Epidermal melanocyte (primary cell): ENCODE results near the gene HTR3E.
A peak's percentile ranks its signal among the peaks of the same experiment; 100 is the strongest.
"Not testable (repeated sequence)": the region's sequence is repeated elsewhere in the genome, so short reads cannot be mapped to it uniquely, and the experiment has no call there.

Source experiments
- DNase-seq: peaks from one replicate; pipeline ENCODE4 v3.0.0; 2011; ENCODE audit warnings: low spot score; ENCODE audit not compliant: insufficient read length

Gene HTR3E

GRCh38 chr3:184110316-184110725 lies 13.5 kb downstream of the HTR3E start:
- DNase-seq, result no peak

DNA sequence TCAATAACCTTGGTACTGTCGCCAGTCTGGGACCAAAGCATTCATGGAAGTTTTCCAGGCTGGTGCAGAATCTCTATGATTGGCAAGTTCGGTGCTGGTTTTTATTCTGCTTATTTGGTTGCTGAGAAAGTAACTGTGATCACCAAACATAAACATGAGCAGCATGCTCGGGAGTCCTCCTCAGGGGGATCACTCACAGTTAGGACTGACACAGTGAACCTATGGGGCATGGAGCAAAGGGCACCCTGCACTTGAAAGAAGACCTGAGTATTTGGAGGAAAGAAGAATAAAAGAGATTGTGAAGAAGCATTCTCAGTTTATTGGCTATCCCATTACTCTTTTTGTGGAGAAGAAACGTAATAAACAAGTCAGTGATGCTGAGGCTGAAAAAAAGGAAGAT lies 19.2 kb downstream of the HTR3E start:
- DNase-seq, result no peak

DNA sequence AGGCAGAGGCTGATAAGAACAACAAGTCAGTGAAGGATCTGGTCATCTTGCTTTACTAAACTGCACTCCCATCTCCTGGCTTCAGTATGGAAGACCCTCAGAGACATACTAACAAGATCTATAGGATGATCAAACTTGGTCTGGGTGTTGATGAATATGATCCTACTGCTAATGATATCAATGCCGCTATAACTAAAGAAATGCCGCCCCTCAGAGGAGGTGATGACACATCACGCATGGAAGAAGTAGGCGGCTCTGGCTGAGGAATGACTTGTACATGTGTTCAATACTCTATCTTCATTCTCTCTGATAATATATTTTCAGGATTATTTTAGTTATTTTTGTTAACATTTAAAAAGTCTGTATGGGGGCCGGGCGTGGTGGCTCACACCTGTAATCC lies 20.8 kb downstream of the HTR3E start:
- no peak for DNase-seq

GRCh38 chr3:184121031-184121430 lies 24.2 kb downstream of the HTR3E start:
- DNase-seq, result not testable (repeated sequence)

DNA sequence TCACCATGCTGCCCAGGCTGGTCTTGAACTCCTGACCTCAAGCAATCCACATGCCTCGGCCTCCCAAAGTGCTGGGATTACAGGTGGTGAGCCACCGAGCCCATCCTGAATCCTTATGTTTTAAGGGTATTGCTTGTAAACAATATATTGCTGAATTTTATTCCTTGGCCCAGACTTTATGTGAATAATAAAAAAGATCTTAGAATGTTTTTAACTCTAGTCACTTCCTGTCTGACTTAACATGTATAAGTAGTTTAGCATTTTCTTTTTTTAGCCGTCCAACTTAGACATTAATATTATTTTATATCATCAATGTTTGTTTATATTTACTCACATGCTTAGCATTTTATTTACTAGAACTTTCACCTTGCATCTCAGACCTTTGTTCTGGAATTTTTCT lies 29.1 kb downstream of the HTR3E start:
- no peak for DNase-seq

GRCh38 chr3:184129012-184129411 lies 32.1 kb downstream of the HTR3E start:
- no peak for DNase-seq

DNA sequence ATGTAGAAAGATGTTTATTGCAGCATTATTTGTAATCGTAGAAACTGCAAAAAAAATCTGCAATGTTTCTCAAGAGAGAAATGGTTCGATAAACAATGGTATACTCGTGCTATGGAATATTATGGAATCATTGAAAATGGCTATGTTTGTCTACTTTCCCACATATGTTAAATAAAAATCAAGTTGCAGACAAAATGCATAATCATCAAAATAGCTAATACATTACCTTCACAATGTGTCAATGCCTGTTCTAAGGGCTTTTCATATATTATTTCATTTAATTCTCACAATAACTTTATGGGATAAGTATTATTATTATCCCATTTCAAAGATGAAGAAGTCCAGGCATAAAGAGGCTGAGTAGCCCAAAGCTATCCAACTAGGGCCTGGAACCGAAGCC lies 36.1 kb downstream of the HTR3E start:
- no peak for DNase-seq

GRCh38 chr3:184133840-184134745 lies 37.2 kb downstream of the HTR3E start:
- peak; percentile 36 for DNase-seq

DNA sequence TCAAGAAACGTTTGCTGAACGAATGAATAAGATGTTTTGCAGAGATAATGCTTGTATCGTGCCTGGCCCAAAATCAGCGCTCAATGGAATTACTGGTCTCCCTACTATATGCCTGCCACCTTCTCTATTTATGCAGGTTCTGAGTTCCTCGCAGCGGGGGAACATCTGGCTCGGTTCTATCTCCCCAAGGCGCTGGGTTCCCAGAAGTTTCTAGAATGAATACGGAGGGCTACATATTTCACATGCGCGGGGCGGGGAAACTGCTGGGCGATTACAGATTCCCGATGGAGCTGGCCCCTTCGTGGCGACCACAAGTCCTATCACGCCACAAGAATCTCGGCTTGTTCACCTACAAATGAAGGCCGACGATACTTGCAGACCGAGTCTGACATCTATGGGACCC lies 37.9 kb downstream of the HTR3E start:
- no peak for DNase-seq

- peak; percentile 90 for DNase-seq
These were observed 38.5 kb downstream of the HTR3E start, which contains the start of gene EIF2B5 for GRCh38 chr3:184135149-184135910. EIF2B5 (plus strand) TSS chr3:184135358; CDS start chr3:184135386, 28 bp downstream.

DNA sequence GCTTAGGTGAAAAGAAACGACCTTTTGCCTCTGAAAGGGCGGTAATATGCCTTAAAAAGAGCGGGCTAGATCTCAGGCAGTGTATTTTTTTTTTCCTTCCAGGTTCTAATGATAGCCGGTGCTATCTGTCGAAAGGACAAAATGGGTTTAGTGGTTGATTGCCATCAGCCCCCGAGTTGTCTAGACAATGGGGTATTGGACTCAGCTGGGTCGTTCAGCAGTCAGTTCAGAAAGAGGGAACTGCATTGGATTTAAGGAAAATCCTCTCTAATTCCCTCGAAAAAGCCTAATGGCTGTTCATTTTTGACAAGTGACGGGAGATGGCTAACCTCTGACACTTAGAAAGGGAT lies 39.0 kb downstream of the HTR3E start:
- no peak for DNase-seq

DNA sequence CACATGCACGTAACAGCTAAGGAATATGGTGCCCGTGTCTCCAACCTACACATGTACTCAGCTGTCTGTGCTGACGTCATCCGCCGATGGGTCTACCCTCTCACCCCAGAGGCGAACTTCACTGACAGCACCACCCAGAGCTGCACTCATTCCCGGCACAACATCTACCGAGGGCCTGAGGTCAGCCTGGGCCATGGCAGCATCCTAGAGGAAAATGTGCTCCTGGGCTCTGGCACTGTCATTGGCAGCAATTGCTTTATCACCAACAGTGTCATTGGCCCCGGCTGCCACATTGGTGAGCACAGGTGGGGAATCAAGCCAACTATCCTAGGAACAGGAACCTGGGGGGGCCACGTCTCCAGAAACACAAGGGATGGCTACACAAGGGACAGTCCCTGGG lies 43.6 kb downstream of the HTR3E start:
- DNase-seq, result no peak

DNA sequence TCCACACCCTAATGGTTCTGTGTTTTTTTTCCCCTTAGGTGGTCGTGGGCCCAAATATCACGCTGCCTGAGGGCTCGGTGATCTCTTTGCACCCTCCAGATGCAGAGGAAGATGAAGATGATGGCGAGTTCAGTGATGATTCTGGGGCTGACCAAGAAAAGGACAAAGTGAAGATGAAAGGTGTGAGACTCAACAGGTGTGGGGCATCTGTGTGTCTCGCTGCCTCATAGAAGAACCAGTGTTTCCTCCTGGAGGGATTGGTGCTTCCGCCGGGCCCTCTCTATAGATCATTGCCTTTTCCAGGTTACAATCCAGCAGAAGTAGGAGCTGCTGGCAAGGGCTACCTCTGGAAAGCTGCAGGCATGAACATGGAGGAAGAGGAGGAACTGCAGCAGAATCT lies 45.3 kb downstream of the HTR3E start:
- DNase-seq, result no peak

DNA sequence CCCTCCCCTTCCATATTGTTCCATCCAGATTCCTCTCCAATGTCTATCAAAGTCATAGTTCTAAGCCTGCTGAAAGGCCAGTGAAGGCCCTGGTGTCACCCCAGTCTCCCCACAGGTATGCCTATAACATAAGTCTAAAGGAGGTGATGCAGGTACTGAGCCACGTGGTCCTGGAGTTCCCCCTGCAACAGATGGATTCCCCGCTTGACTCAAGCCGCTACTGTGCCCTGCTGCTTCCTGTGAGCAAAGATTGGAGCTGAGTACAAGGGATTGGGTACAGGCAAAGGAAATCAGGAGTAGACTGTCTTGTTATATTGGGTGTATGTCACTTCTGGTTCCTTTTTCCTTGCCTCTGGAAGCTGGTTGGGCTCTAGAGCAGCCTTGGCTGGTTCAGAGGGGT lies 46.5 kb downstream of the HTR3E start:
- DNase-seq, result no peak

- no peak for DNase-seq
These were observed 47.6 kb downstream of the HTR3E start for GRCh38 chr3:184144505-184144904.

DNA sequence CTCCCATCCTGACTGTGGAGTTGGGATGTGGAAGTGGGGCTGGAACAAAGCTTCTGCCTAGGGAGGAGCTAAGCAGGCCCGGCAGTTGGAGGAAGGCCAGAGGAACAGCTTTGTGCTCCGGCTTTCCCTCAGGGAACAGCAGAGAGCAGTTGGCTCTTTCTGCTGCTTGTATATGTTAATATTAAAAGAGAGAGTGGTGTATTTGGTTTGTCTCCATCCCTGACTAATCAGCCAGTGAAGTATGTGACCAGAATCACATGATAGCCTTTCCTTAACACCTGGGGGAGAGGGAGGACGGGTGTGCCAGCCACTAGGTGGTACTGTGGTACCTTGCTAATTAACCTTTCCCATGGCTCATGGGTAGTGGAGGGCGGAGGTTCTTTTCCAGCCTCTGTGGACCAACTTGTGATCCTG lies 48.3 kb downstream of the HTR3E start:
- peak; percentile 40 for DNase-seq

- DNase-seq, result no peak
These were observed 48.9 kb downstream of the HTR3E start for GRCh38 chr3:184145751-184146270.

- no peak for DNase-seq
These were observed 51.2 kb downstream of the HTR3E start for GRCh38 chr3:184148076-184148475.

- DNase-seq, result no peak
These were observed 52.3 kb downstream of the HTR3E start for GRCh38 chr3:184149123-184149522.

DNA sequence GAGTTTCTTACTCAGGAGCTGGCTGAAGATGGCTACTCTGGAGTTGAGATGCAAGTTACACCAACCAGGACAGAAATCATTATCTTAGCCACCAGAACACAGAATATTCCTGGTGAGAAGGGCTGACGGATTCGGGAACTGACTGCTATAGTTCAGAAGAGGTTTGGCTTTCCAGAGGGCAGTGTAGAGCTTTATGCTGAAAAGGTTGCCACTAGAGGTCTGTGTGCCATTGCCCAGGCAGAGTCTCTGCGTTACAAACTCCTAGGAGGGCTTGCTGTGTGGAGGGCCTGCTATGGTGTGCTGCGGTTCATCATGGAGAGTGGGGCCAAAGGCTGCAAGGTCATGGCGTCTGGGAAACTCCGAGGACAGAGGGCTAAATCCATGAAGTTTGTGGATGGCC lies 52.9 kb downstream of the HTR3E start:
- not testable (repeated sequence) for DNase-seq

DNA sequence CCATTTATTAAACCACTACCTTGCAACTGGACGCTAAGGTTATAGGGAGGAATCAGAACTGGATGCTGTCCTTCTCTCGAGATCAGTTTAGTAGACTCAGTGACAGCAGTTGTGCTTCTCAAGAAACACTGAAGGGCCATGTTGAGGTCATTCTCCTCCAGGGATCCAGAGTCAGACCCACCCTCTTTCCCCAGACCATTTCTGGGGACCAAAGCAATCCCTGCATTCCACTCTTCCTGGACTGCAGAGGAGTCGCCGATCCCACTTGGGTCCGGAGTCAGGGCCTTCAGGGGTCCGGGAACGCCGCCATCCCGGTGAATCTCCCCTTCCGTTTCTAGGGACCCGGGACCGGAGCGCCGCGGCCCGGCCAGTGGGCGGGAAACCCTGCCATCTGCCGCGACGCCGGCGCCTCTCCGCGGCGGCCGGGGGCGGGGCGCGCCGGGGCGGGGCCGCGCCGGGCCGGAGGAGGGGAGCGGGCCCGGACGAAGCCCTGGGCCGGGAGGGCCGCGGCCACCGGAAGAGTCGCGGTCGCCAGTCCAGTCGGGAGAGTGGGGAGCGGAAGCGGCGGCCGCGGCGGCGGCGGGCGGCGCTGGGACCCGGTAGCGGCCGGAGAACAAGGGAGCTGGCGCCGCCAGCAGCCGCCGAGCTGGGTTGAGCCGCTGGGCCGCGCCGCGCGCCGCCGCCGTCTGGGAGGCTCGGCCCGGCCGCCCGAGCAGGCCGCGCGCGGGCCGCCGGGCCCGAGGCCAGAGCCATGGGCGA lies 58.2 kb downstream of the HTR3E start, which contains the start of gene DVL3:
TSS of gene DVL3 (plus strand) at position 493 of the 759 bp plus-strand sequence. CDS start at position 752, 259 bp downstream.
- peak; percentile 75 for DNase-seq
